DMS79 treated with DMSO at 0.1 percent for 48 hours (cell line): Measurements from ENCODE around the gene COX4I1.
"Not testable (repeated sequence)": the region's sequence is repeated elsewhere in the genome, so short reads cannot be mapped to it uniquely, and the experiment has no call there.

Experiments
- DNase-seq: peaks from one replicate; lab custom pipeline; 2025; lab: John Stamatoyannopoulos, UW

COX4I1 gene

DNA sequence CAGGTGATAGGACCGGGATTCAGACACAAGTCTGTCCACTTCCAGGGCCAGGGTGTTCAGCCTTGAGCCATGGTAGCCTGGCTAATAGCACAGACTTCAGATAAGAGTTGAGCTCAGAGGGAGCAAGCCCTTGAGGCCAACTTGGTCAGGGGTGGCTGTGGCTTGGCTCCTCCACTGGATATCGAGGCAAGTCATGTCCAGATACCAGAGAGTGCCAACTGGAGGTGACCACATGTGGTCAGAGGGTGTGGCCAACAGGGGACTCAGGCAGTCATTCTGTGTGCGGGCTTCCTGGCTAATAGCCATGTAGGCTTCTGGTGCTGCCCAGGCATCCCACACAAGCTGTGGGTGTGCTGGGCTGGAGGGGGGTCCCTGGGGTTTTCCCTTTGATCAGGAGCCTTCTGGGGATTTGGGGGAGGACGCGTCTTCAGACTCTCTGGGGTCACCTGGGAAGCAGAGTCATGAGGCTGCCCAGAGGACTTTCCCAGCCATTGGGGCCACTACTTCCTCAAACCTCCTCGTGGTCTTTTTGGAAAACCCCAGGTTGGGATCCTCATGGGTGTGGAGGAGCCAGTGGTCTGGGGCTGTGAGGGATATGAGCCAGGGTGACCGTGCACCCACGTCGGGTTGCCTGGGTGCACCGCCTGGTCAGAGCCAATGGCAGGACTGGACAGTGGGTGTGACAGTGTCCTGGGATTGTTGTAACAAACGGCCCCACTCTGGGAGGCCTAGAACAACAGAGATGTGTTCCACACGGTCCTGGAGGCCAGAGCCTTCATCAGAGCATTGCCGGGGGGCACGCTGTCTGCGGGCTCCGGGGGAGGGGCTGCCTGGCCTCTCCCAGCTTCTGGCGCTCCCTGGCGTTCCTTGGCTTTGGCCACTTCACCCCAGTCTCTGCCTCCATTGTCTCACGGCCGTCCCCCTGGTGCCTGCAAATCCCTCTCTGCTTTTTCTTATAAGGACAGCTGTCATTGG, 25.0 kb downstream of the COX4I1 start:
- no peak for DNase-seq

DNA sequence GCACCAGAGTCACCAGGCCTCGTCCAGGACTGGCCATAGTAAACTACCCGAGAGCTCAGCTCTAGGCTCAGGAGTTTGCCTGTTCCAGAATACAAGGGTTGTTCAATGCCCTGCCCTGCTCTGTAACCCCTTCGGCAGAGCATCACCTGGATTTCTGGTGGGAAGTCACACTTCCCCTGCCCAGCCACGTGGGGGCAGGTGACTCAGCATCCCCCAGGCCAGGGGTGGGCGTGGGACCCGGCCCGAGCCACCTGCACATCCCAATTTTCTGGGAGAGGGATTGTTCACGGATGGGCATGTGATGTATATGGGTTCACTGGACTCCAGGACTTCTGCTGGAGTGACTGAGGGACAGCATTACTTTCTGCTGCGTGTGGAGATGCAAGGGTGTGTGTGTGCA, 25.8 kb downstream of the COX4I1 start:
- DNase-seq, result no peak

GRCh38 chr16:85826686-85827247, 27.3 kb downstream of the COX4I1 start:
- no peak for DNase-seq

GRCh38 chr16:85828166-85828565, 28.7 kb downstream of the COX4I1 start:
- no peak for DNase-seq

- DNase-seq, result no peak
These were observed 29.8 kb downstream of the COX4I1 start for GRCh38 chr16:85829171-85829719.

DNA sequence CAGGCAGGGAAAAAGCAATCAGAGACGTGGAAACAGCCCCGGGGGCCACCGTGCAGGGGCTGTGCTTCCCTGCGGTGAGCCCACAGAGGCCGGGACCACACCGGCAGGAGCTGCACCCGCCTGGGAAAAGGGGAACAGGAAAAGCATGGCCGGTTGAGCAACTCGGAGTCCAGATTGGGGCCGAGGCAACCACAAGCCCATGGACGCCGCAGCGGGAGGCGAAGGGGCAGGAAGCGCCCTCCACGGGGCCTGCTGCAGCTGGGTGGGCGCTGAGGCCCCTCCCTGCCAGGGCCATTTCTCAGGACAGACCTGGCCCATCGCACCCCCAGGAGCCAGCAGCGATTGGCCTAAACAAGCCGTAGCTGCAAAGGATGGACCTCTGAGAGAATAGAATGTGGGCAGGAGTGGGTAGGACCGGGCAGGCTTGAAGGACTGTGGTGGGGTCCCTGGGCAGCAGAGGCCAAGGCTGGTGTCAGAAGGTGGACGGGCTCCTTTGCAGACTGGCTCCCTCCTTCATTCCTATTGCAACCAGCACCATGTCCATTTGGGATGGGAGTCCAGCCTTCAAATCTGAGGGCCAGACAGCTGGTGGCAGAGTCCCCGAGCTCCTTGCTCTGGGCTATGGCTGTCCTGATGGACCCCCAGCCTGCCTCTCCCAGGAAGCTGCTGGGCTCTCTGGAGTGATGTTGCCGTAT, 30.4 kb downstream of the COX4I1 start:
- DNase-seq, result no peak

- DNase-seq, result no peak
These were observed 31.3 kb downstream of the COX4I1 start for GRCh38 chr16:85830821-85831220.

GRCh38 chr16:85832570-85833218, 33.2 kb downstream of the COX4I1 start:
- no peak for DNase-seq

GRCh38 chr16:85833219-85833920, 33.9 kb downstream of the COX4I1 start:
- no peak for DNase-seq

- no peak for DNase-seq
These were observed 35.2 kb downstream of the COX4I1 start for GRCh38 chr16:85834741-85835140.

GRCh38 chr16:85835227-85835751, 35.8 kb downstream of the COX4I1 start:
- DNase-seq, result no peak

DNA sequence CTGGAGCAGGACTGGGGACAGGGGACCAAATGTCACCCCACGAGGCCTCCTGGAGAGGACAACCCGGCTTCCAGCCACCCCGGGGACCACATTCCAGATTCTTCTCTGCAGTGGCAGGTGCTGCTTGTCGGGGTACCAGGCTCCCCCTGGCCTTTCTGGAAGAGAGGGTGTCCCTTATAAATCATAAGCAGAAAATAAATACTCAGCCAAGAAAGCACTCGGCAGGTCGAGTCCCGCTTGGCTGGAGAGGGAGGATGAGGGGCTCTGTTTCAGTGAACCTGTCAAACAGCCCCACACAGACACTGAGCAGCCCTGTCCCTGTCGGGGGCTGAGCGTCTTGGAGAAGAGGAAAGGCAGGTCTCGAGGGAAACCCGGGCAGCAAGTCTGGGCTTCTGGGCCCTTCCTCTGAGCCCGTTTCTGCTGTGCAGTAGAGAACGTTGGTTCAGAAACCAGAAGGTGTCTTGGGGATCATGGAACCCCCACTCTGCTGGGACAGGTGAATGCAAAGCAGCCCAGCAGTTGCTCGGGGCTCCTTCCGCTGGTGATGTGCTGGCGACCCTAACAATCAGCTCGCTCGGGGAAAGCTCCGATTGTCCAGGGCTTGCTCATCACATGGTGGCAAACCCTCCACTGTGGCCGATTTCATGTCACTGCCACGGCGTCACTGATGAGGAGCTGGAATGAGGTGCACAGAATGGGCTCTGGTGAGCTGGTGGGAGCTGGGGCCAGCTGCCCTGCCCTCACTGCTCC, 36.6 kb downstream of the COX4I1 start:
- no peak for DNase-seq

- DNase-seq, result no peak
These were observed 37.4 kb downstream of the COX4I1 start for GRCh38 chr16:85836706-85837582.

GRCh38 chr16:85837654-85838053, 38.2 kb downstream of the COX4I1 start:
- not testable (repeated sequence) for DNase-seq

DNA sequence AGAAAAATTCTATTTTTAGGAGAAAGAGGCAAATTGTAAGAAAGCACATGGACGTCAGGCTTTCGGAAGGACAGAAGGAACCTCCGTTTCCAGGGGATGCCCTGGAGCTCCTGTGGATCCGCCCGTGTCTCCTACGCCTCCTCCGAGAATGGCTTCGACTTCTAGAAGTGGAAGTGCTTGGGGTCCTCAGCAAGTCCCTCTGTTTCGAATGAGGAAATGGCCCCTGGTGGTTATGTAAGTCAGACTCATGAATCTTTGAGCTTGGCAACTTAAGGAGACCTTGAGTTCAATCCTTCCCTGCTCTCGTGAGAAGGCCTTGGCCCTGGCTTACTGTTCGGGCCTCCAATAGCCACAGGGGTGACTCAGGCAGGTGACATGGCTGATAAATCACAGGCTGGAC, 38.9 kb downstream of the COX4I1 start:
- no peak for DNase-seq

DNA sequence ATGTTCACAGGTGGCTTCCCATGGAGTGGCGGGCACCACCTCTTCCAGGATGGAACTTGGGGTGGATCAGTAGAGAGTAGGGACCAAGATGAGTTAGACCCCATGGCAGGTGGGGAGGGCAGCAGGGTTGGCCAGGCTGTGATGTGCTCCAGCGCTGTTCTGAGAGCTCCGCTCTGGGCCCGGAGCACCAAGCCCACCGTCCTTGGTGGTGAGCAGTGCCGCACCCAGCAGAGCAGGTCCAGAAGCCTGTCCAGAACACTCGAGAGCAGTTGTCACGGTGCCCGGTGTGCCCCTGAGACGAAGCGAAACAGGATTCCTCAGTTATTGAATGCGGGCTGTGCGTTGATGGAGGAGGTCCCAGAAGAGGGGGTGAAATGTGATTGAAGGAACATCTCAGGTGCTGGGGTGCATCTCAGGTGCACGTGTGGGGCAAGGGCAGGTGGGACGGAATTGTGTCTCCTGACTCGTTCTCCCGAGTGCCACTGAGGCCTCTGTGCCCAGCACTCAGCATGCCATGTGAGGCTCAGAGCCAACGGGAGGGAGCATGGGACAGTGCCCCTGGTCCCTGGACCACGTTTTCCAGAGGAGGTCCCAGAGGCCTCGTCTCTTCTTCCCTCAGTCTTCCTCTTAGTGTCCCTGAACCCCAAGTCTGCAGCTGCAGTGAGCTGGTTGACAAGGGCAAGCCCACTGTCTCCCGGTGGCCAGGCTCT, 39.5 kb downstream of the COX4I1 start:
- DNase-seq, result no peak

DNA sequence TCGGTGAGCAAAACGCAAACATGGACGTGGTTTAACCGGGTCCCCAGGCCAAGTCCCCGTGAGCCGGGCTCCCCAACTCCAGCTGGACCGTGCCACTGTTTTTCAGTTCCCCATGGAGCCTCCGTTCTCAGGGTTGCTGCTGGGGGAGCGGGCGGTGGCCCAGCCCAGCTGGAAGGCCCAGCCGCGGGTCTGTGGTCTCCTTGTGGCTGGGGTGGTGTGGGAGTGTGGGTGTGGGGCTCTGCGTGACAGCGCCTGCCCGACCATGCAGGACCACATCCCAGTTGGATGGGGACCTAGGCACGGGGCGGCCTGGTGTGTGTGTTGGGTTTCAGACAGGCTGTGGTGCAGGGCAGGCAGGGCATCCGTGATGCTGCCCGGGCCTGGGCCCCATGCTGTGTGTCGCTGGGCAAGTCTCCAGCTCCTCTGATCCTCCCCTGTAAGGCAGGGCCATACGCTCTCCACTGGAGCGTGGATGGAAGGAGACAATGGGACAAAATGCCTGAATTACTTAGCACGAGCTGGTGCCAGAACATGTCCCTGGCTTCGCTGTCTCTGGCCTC, 40.3 kb downstream of the COX4I1 start:
- DNase-seq, result no peak

DNA sequence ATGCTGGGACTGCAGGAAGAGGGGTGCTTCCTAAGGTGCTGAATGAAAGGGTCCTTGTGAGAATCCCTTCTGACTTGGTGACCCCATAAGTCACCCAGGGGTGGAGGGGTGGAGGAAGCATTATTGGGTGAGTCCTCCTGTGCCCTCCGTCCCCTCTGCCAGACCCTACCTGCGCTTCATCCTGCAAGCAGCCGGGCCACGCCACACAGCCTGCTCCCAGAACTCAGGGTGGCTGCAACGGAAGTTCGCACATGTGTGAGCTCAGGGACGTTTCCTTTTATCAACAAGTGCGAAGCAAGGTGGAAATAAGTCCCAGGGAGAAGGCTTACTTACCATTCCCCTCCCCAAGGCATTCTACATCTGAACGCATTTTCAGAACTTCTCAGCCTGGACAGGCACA, 40.9 kb downstream of the COX4I1 start:
- no peak for DNase-seq
